ENCODE measurements around the gene NINL.

GRCh38 chr20:25447671-25448070, 137.7 kb downstream of the NINL start:
- TF ChIP-seq, protein P1, sequence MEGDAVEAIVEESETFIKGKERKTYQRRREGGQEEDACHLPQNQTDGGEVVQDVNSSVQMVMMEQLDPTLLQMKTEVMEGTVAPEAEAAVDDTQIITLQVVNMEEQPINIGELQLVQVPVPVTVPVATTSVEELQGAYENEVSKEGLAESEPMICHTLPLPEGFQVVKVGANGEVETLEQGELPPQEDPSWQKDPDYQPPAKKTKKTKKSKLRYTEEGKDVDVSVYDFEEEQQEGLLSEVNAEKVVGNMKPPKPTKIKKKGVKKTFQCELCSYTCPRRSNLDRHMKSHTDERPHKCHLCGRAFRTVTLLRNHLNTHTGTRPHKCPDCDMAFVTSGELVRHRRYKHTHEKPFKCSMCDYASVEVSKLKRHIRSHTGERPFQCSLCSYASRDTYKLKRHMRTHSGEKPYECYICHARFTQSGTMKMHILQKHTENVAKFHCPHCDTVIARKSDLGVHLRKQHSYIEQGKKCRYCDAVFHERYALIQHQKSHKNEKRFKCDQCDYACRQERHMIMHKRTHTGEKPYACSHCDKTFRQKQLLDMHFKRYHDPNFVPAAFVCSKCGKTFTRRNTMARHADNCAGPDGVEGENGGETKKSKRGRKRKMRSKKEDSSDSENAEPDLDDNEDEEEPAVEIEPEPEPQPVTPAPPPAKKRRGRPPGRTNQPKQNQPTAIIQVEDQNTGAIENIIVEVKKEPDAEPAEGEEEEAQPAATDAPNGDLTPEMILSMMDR (conservative IDR thresholded peaks at IDR 0.05 in 1 of 2, IDR thresholded peaks at IDR 0.05 in 1 of 2; ENCODE audit: extremely low read depth in 1 of 2, insufficient read depth in 1 of 2, low read depth in 1 of 2, low read length in 2 of 2) = no peak
- no peak for TF ChIP-seq EZH2 (IDR thresholded peaks at IDR 0.05; ENCODE audit: borderline replicate concordance, low read length)
